H1 (cell line): Measurements from ENCODE around the gene MYH3. TPM values are rescaled to one million over a fixed set of nuclear protein-coding genes. Genes with fewer than 3 reads are reported as not detected.

Experiments used
- FOSL1 ChIP-seq: IDR thresholded peaks from 2 replicates; pipeline ENCODE4 v1.6.1; 2011; ENCODE audit warnings: mild to moderate bottlenecking, low read depth, low read length, moderate library complexity; ENCODE audit not compliant: insufficient read depth
- GTF2F1 ChIP-seq: IDR thresholded peaks from 2 replicates; pipeline ENCODE4 v1.6.1; 2012; ENCODE audit warnings: low read depth, low read length, improper control_type of control experiment, borderline replicate concordance
- KDM1A ChIP-seq: fragments of 200-600, 300-600 bp; sonication (generic); IDR thresholded peaks from 2 replicates; pipeline ENCODE4 v1.7.1; 2016; ENCODE audit warnings: mild to moderate bottlenecking, low read length, borderline replicate concordance
- KDM4A ChIP-seq: IDR thresholded peaks from one replicate; pipeline ENCODE4 v1.7.1; 2012; ENCODE audit warnings: low read depth, mild to moderate bottlenecking, moderate library complexity, low read length, inconsistent platforms; ENCODE audit not compliant: severe bottlenecking
- POLR2A ChIP-seq, 2 experiments: IDR thresholded peaks; 1 replicate in 1 of 2; 2 replicates in 1 of 2; pipeline ENCODE4 v1.6.1; 2011; ENCODE audit warnings: low read depth in 2 of 2, low read length in 2 of 2, mild to moderate bottlenecking in 2 of 2; ENCODE audit errors: control extremely low read depth in 1 of 2
- RNF2 ChIP-seq: fragments of 200-900, 300-1000 bp; sonication (generic); IDR thresholded peaks from 2 replicates; pipeline ENCODE4 v1.7.1; 2016; ENCODE audit warnings: borderline replicate concordance, low read depth, mild to moderate bottlenecking, antibody characterized with exemption, low read length; ENCODE audit not compliant: poor library complexity, severe bottlenecking; ENCODE audit errors: missing control alignments
- SIN3A ChIP-seq, 2 experiments: IDR thresholded peaks in 1 of 2; conservative IDR thresholded peaks in 1 of 2; 2 replicates each; pipeline ENCODE4 v1.6.1; 2011 to 2012; ENCODE audit warnings: low read length in 2 of 2, improper control_type of control experiment in 1 of 2, low read depth in 1 of 2, mild to moderate bottlenecking in 1 of 2
- SUZ12 ChIP-seq: fragments of 200-600 bp; sonication (generic); IDR thresholded peaks from 2 replicates; pipeline ENCODE4 v1.6.1; 2012; ENCODE audit warnings: mild to moderate bottlenecking, inconsistent platforms, low read length, moderate library complexity, mixed read lengths
- polyA plus RNA-seq, 7 experiments: library from polyadenylated mRNA; depleted of rRNA in 3 of 7; stranded (reverse) in 5 of 7; unstranded in 2 of 7; fragments of >200 nt in 5 of 7; fragments of 200-250 nt in 2 of 7; gene quantifications; 1 replicate in 5 of 7; 2 replicates in 1 of 7; 4 replicates in 1 of 7; pipeline versions ENCODE4 v1.2.1 to v1.2.3, GENCODE V29; 2011 to 2013; ENCODE audit warnings: missing spikeins in 2 of 7, mixed read lengths in 2 of 7
- total RNA-seq: library from RNA; stranded (reverse); fragmentation: NEBNext Ultra II Directional; extraction: Animal tissue kit (Norgen Biotek cat#: 25700); gene quantifications from 2 replicates; pipeline ENCODE4 v1.2.1, GENCODE V29; 2021
- TF ChIP-seq, protein P1 (sequence below): fragments of 300-600 bp; sonication (generic); IDR thresholded peaks from 2 replicates; pipeline ENCODE4 v1.7.1; 2012; ENCODE audit warnings: low read length, moderate library complexity, mild to moderate bottlenecking, inconsistent platforms; ENCODE audit not compliant: insufficient replicate concordance

Gene MYH3
- total and polyA plus RNA-seq, 2 of the 8 experiments (the other 6 are each of a cell fraction or from before 2014, with no cell fraction given) = 0.65 to 1.8 TPM

DNA sequence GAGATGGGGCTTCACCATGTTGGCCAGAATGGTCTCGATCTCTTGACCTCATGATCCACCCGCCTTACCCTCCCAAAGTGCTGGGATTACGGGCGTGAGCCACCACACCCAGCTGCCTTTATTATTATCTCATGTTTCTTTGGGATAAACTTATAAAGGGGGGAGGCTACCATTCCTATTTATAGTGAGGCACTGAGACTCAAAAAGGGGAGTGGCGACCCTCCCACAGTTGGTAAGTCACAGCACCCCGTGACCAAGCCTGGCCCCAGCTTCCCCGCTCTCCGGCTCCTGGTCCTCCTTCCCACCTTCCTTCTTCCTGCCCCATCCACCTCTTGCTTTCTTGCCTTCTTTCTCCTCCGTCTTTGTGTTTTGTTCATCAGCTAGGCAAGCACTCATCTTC, 5.2 kb downstream of the MYH3 start (continued):
- TF ChIP-seq, protein P1, sequence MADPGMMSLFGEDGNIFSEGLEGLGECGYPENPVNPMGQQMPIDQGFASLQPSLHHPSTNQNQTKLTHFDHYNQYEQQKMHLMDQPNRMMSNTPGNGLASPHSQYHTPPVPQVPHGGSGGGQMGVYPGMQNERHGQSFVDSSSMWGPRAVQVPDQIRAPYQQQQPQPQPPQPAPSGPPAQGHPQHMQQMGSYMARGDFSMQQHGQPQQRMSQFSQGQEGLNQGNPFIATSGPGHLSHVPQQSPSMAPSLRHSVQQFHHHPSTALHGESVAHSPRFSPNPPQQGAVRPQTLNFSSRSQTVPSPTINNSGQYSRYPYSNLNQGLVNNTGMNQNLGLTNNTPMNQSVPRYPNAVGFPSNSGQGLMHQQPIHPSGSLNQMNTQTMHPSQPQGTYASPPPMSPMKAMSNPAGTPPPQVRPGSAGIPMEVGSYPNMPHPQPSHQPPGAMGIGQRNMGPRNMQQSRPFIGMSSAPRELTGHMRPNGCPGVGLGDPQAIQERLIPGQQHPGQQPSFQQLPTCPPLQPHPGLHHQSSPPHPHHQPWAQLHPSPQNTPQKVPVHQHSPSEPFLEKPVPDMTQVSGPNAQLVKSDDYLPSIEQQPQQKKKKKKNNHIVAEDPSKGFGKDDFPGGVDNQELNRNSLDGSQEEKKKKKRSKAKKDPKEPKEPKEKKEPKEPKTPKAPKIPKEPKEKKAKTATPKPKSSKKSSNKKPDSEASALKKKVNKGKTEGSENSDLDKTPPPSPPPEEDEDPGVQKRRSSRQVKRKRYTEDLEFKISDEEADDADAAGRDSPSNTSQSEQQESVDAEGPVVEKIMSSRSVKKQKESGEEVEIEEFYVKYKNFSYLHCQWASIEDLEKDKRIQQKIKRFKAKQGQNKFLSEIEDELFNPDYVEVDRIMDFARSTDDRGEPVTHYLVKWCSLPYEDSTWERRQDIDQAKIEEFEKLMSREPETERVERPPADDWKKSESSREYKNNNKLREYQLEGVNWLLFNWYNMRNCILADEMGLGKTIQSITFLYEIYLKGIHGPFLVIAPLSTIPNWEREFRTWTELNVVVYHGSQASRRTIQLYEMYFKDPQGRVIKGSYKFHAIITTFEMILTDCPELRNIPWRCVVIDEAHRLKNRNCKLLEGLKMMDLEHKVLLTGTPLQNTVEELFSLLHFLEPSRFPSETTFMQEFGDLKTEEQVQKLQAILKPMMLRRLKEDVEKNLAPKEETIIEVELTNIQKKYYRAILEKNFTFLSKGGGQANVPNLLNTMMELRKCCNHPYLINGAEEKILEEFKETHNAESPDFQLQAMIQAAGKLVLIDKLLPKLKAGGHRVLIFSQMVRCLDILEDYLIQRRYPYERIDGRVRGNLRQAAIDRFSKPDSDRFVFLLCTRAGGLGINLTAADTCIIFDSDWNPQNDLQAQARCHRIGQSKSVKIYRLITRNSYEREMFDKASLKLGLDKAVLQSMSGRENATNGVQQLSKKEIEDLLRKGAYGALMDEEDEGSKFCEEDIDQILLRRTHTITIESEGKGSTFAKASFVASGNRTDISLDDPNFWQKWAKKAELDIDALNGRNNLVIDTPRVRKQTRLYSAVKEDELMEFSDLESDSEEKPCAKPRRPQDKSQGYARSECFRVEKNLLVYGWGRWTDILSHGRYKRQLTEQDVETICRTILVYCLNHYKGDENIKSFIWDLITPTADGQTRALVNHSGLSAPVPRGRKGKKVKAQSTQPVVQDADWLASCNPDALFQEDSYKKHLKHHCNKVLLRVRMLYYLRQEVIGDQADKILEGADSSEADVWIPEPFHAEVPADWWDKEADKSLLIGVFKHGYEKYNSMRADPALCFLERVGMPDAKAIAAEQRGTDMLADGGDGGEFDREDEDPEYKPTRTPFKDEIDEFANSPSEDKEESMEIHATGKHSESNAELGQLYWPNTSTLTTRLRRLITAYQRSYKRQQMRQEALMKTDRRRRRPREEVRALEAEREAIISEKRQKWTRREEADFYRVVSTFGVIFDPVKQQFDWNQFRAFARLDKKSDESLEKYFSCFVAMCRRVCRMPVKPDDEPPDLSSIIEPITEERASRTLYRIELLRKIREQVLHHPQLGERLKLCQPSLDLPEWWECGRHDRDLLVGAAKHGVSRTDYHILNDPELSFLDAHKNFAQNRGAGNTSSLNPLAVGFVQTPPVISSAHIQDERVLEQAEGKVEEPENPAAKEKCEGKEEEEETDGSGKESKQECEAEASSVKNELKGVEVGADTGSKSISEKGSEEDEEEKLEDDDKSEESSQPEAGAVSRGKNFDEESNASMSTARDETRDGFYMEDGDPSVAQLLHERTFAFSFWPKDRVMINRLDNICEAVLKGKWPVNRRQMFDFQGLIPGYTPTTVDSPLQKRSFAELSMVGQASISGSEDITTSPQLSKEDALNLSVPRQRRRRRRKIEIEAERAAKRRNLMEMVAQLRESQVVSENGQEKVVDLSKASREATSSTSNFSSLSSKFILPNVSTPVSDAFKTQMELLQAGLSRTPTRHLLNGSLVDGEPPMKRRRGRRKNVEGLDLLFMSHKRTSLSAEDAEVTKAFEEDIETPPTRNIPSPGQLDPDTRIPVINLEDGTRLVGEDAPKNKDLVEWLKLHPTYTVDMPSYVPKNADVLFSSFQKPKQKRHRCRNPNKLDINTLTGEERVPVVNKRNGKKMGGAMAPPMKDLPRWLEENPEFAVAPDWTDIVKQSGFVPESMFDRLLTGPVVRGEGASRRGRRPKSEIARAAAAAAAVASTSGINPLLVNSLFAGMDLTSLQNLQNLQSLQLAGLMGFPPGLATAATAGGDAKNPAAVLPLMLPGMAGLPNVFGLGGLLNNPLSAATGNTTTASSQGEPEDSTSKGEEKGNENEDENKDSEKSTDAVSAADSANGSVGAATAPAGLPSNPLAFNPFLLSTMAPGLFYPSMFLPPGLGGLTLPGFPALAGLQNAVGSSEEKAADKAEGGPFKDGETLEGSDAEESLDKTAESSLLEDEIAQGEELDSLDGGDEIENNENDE = no peak
- no peak for TF ChIP-seq RNF2
- no peak for TF ChIP-seq SIN3A (conservative IDR thresholded peaks at IDR 0.05 in 1 of 2, IDR thresholded peaks at IDR 0.05 in 1 of 2; ENCODE audit: low read depth in 1 of 2, low read length in 2 of 2)
- TF ChIP-seq FOSL1 = no peak
- no peak for TF ChIP-seq KDM4A
- TF ChIP-seq KDM1A = no peak
- no peak for TF ChIP-seq SUZ12
- TF ChIP-seq GTF2F1 = no peak
- no peak for TF ChIP-seq POLR2A (IDR thresholded peaks at IDR 0.05; ENCODE audit: control extremely low read depth in 1 of 2, low read depth in 2 of 2, low read length in 2 of 2)
